HepG2 (cell line): Measurements from ENCODE around the gene TEKT5. TPM values are rescaled to one million over a fixed set of nuclear protein-coding genes. Genes with fewer than 3 reads are reported as not detected.

ENCODE experiments used
- ATAC-seq: fragments of 200-7000 bp; cut with Tn5 transposase; 3 replicates; pipeline ENCODE4 v1.9.1; 2020; ENCODE audit warnings: mild to moderate bottlenecking, moderate library complexity
- BruUV-seq: library from RNA; stranded (reverse); fragments of 400-500 nt; replicated peaks from 2 replicates; lab custom pipeline; 2021; lab: Mats Ljungman, UMichigan
- CTCF ChIA-PET: fragments of 300-600 bp; formaldehyde crosslinking; extraction: SDS; loops from one replicate; lab custom pipeline; 2021; ENCODE audit warnings: low total read pairs, inconsistent platforms, low intra/inter-chr PET ratio; lab: Yijun Ruan, JAX
- POLR2A ChIA-PET: fragments of 350-600 bp; sonication (Branson Sonifier 250); formaldehyde crosslinking; loops from one replicate; lab custom pipeline; 2020; ENCODE audit warnings: antibody characterized with exemption, inconsistent platforms; lab: Yijun Ruan, JAX
- DNase-seq: peaks from one replicate; pipeline ENCODE4 v3.0.0-alpha.2; 2015; ENCODE audit warnings: low spot score
- FAIRE-seq: peaks from 3 replicates; lab custom pipeline; 2011; peaks lifted over from hg19 to GRCh38; lab: Jason Lieb, UNC
- H2AFZ ChIP-seq: one replicate; pipeline ENCODE4 v1.6.1; 2011; ENCODE audit warnings: low read length, inconsistent platforms
- H3K27ac ChIP-seq: fragments of 300-600 bp; 3 replicates; pipeline ENCODE4 v1.8.0; 2011; ENCODE audit warnings: mixed run types, mild to moderate bottlenecking, mixed read lengths, low read length, inconsistent platforms; ENCODE audit not compliant: insufficient read depth; ENCODE audit errors: extremely low read length
- H3K27me3 ChIP-seq, 2 experiments: fragments of 200-600 bp in 1 of 2; 2 replicates in 1 of 2; 3 replicates in 1 of 2; pipeline versions ENCODE4 v1.6.0 to v1.8.0; 2011; ENCODE audit warnings: low read length in 2 of 2, mild to moderate bottlenecking in 2 of 2, moderate library complexity in 2 of 2, inconsistent platforms in 1 of 2; ENCODE audit not compliant: insufficient read depth in 2 of 2, control insufficient read depth in 1 of 2
- H3K36me3 ChIP-seq, 2 experiments: fragments of 200-600 bp in 1 of 2; replicated peaks in 1 of 2; 2 replicates in 1 of 2; 3 replicates in 1 of 2; pipeline versions ENCODE4 v1.5.1 to v1.8.0; 2011; ENCODE audit warnings: low read length in 2 of 2, inconsistent platforms in 1 of 2; ENCODE audit not compliant: insufficient read depth in 2 of 2, control insufficient read depth in 1 of 2
- H3K4me1 ChIP-seq: 2 replicates; pipeline ENCODE4 v1.5.1; 2012; ENCODE audit warnings: low read length, inconsistent platforms; ENCODE audit not compliant: insufficient read depth
- H3K4me2 ChIP-seq: 2 replicates; pipeline ENCODE4 v1.6.0; 2011; ENCODE audit warnings: low read depth, low read length, inconsistent platforms
- H3K4me3 ChIP-seq, 3 experiments: fragments of 200-600 bp in 1 of 3; sonication (generic), shearing (Covaris generic) in 1 of 3; replicated peaks in 1 of 3; 2 replicates each; pipeline ENCODE4 v1.5.1; 2011 to 2016; ENCODE audit warnings: low read length in 3 of 3, inconsistent platforms in 2 of 3, low read depth in 2 of 3, mild to moderate bottlenecking in 2 of 3, control low read depth in 1 of 3, mixed read lengths in 1 of 3; ENCODE audit not compliant: insufficient read depth in 1 of 3
- H3K79me2 ChIP-seq: one replicate; pipeline ENCODE4 v1.6.1; 2011; ENCODE audit warnings: low read length, inconsistent platforms; ENCODE audit not compliant: insufficient read depth
- H3K9ac ChIP-seq: 2 replicates; pipeline ENCODE4 v1.6.0; 2011; ENCODE audit warnings: mild to moderate bottlenecking, low read depth, low read length, inconsistent platforms; ENCODE audit not compliant: insufficient read depth
- H3K9me3 ChIP-seq: 2 replicates; pipeline ENCODE4 v1.5.1; 2012; ENCODE audit warnings: mild to moderate bottlenecking, low read length
- H4K20me1 ChIP-seq: 2 replicates; pipeline ENCODE4 v1.6.0; 2011; ENCODE audit warnings: inconsistent platforms, mild to moderate bottlenecking, low read length, moderate library complexity; ENCODE audit not compliant: insufficient read depth
- ATRX ChIP-seq: sonication (generic); formaldehyde crosslinking; IDR thresholded peaks from 2 replicates; pipeline ENCODE4 v1.4.0; 2020; ENCODE audit warnings: missing genetic modification reagents, borderline replicate concordance
- HNF1A ChIP-seq, 2 experiments: sonication (generic) in 1 of 2; formaldehyde crosslinking in 1 of 2; IDR thresholded peaks; 2 replicates each; pipeline versions ENCODE4 v1.4.0 to v1.6.1; 2016 to 2020; ENCODE audit warnings: borderline replicate concordance in 1 of 2, low read depth in 1 of 2, mild to moderate bottlenecking in 1 of 2, missing genetic modification reagents in 1 of 2
- MAFF ChIP-seq: IDR thresholded peaks from 2 replicates; pipeline ENCODE4 v1.6.1; 2011; ENCODE audit warnings: low read depth, low read length, improper control_type of control experiment
- MAFK ChIP-seq, 2 experiments: IDR thresholded peaks in 1 of 2; conservative IDR thresholded peaks in 1 of 2; 2 replicates each; pipeline ENCODE4 v1.6.1; 2011; ENCODE audit warnings: improper control_type of control experiment in 2 of 2, low read length in 2 of 2
- ZEB1 ChIP-seq: IDR thresholded peaks from 2 replicates; pipeline ENCODE4 v1.6.1; 2012; ENCODE audit warnings: mild to moderate bottlenecking, low read depth, inconsistent platforms; ENCODE audit not compliant: insufficient replicate concordance
- ZNF20 ChIP-seq: sonication (generic); formaldehyde crosslinking; IDR thresholded peaks from 2 replicates; pipeline ENCODE4 v1.4.0; 2020; ENCODE audit warnings: mild to moderate bottlenecking, moderate library complexity, missing genetic modification reagents
- ZNF350 ChIP-seq: sonication (generic); formaldehyde crosslinking; IDR thresholded peaks from 2 replicates; pipeline ENCODE4 v1.4.0; 2020; ENCODE audit warnings: mild to moderate bottlenecking, low read depth, missing genetic modification reagents, borderline replicate concordance
- ZNF552 ChIP-seq: sonication (generic); formaldehyde crosslinking; IDR thresholded peaks from 2 replicates; pipeline ENCODE4 v1.9.0; 2022; ENCODE audit warnings: missing genetic modification reagents, mild to moderate bottlenecking, borderline replicate concordance
- ZNF556 ChIP-seq: sonication (generic); formaldehyde crosslinking; IDR thresholded peaks from 2 replicates; pipeline ENCODE4 v1.4.0; 2020; ENCODE audit warnings: mild to moderate bottlenecking, missing genetic modification reagents, borderline replicate concordance
- ZNF605 ChIP-seq: sonication (generic); formaldehyde crosslinking; IDR thresholded peaks from 2 replicates; pipeline ENCODE4 v1.8.0; 2022; ENCODE audit warnings: mild to moderate bottlenecking, missing genetic modification reagents
- WGBS: methylation state at CpG from one replicate; pipeline ENCODE4 v1.1.6; 2017; ENCODE audit warnings: low lambda C conversion rate; 5-methylcytosine and 5-hydroxymethylcytosine counted together
- in situ Hi-C: cut with HindIII; loops from 2 replicates; pipeline ENCODE4 v1.10.0; 2017; ENCODE audit warnings: low pct_unique_long_range_greater_than_20kb; ENCODE audit not compliant: extremely low pct_ligation_motif_present
- intact Hi-C: fragments of 100-400 bp; cut with micrococcal nuclease; formaldehyde crosslinking; loops from one replicate; pipeline ENCODE4 v1.10.0; 2022; ENCODE audit not compliant: unreplicated experiment
- polyA plus RNA-seq, 8 experiments: library from polyadenylated mRNA; depleted of rRNA in 3 of 8; stranded (reverse) in 7 of 8; unstranded in 1 of 8; fragments of >200 nt; fragmentation: Illumina TruSeq in 4 of 8; extraction: Trizol in 4 of 8; gene quantifications; 2 replicates each; pipeline versions ENCODE4 v1.2.1 to v1.2.3, GENCODE V29; 2011 to 2016; ENCODE audit warnings: low read depth in 4 of 8, missing spikeins in 1 of 8, mixed read lengths in 1 of 8; ENCODE audit not compliant: insufficient read depth in 1 of 8
- total RNA-seq, 5 experiments: library from RNA; depleted of rRNA; stranded (reverse); fragments of >200 nt; fragmentation: Illumina TruSeq; extraction: Trizol; gene quantifications; 2 replicates each; pipeline ENCODE4 v1.2.3, GENCODE V29; 2016; ENCODE audit warnings: low read depth in 1 of 5
- TF ChIP-seq, protein P1 (sequence below): sonication (generic); formaldehyde crosslinking; IDR thresholded peaks from 2 replicates; pipeline ENCODE4 v1.8.0; 2022; ENCODE audit warnings: mild to moderate bottlenecking, missing genetic modification reagents, borderline replicate concordance

Gene TEKT5
- total and polyA plus RNA-seq, 2 of the 13 experiments (the other 11 are each of a cell fraction or from before 2014, with no cell fraction given), result 0.16 TPM; not detected in 1

GRCh38 chr16:10663744-10664143 is 31.0 kb downstream of the TEKT5 start (continued):
- TF ChIP-seq ATRX, result no peak

DNA sequence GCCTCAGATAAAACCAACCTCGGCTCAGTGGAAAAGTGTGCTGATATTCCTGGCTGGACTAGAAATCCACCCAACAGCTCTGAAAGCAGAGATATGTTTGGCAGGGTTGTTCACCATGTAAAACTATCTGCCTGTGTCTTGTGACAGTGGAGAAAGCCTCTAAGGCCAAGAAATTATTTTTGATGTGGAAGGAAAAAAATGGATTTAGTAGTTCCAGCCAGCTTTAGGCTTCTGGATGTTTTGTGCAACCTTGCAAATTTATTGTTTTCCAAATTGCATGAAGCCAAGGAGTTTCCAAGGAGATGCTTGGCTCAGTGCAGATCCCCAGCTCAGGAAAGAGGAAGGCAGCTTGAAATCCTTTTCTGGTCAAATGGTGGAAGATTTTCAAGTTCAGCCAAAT is 31.6 kb downstream of the TEKT5 start:
- no peaks in the 10 kb centered on the region for H4K20me1 ChIP-seq
- in situ Hi-C loops, result no loop called here
- H3K4me1 ChIP-seq, result peaks cover 35% of the 10 kb centered on the region
- ATAC-seq, result no peak
- TF ChIP-seq MAFK (conservative IDR thresholded peaks at IDR 0.05 in 1 of 2, IDR thresholded peaks at IDR 0.05 in 1 of 2; ENCODE audit: low read length in 2 of 2) (peak; percentile 89 to 92), ZEB1 (no peak), MAFF (peak; percentile 87)
- no peaks in the 10 kb centered on the region for H3K79me2 ChIP-seq
- H3K4me2 ChIP-seq, result no peak overlapping the region
- no peak overlapping the region for H3K4me3 ChIP-seq
- H3K27me3 ChIP-seq, result peaks cover 4 to 8% of the 10 kb centered on the region in 2 experiments; a peak in 2 of 5 replicates
- no peak for FAIRE-seq
- 20% methylated on average over 1 of the region's 1 CpG for WGBS
- H3K36me3 ChIP-seq, result no peaks in the 10 kb centered on the region
- ChIA-PET CTCF (no interaction called here), POLR2A (no interaction called here)
- H3K27ac ChIP-seq, result no peak overlapping the region
- no peak overlapping the region for H2AFZ ChIP-seq
- no peaks in the 10 kb centered on the region for H3K9me3 ChIP-seq
- BruUV-seq, result no TSS peak
- intact Hi-C loops, result no loop called here
- H3K9ac ChIP-seq, result no peak overlapping the region
- DNase-seq, result no peak

DNA sequence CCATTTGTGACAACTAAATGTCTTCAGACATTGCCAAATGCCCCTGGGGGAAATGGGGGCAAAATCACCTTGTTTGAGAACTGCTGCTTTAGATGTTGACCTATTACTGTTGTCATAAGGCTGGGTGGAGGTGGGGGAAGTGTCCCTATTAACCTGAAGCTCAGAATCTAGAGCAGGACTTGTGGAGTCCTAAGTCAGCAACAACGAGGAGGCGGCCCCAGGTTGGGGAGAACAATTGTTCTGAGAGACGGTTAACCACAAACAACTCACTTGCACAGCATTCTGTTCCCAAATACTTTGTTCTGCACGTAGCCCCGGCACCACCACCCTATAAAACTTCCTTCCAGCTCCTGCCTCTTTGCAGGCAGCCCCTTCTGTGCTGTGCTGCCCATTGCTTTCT is 32.5 kb downstream of the TEKT5 start:
- intact Hi-C loops, result no loop called here
- H3K4me1 ChIP-seq, result peaks cover 38% of the 10 kb centered on the region
- no peak for FAIRE-seq
- no peaks in the 10 kb centered on the region for H3K79me2 ChIP-seq
- no peak overlapping the region for H3K27ac ChIP-seq
- WGBS, result 40% methylated on average over 5 of the region's 5 CpGs
- H3K4me2 ChIP-seq, result no peak overlapping the region
- H3K27me3 ChIP-seq, result peaks cover 4 to 8% of the 10 kb centered on the region in 2 experiments; a peak in 2 of 5 replicates
- in situ Hi-C loops, result no loop called here
- no TSS peak for BruUV-seq
- no peak for ATAC-seq
- no peaks in the 10 kb centered on the region for H4K20me1 ChIP-seq
- POLR2A ChIA-PET, result no interaction called here
- DNase-seq, result no peak
- H2AFZ ChIP-seq, result no peak overlapping the region
- no peak overlapping the region for H3K9ac ChIP-seq
- H3K4me3 ChIP-seq, result no peak overlapping the region
- CTCF ChIA-PET, result no interaction called here
- H3K9me3 ChIP-seq, result no peaks in the 10 kb centered on the region
- no peaks in the 10 kb centered on the region for H3K36me3 ChIP-seq
- TF ChIP-seq ZNF556 (CRISPR knock-in tag) (no peak), ZNF20 (CRISPR knock-in tag) (no peak), ZNF605 (CRISPR knock-in tag) (no peak), ZNF552 (CRISPR knock-in tag) (no peak), ZNF350 (CRISPR knock-in tag) (no peak), HNF1A (IDR thresholded peaks at IDR 0.05; ENCODE audit: low read depth) (no peak), HNF1A (CRISPR knock-in tag; IDR thresholded peaks at IDR 0.05; ENCODE audit: borderline replicate concordance) (no peak)
- TF ChIP-seq, protein P1, sequence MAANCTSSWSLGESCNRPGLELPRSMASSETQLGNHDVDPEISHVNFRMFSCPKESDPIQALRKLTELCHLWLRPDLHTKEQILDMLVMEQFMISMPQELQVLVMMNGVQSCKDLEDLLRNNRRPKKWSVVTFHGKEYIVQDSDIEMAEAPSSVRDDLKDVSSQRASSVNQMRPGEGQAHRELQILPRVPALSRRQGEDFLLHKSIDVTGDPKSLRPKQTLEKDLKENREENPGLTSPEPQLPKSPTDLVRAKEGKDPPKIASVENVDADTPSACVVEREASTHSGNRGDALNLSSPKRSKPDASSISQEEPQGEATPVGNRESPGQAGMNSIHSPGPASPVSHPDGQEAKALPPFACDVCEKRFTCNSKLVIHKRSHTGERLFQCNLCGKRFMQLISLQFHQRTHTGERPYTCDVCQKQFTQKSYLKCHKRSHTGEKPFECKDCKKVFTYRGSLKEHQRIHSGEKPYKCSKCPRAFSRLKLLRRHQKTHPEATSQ, result no peak
